H1 (cell line): ENCODE data around the gene NCAM1. TPM values are rescaled to one million over a fixed set of nuclear protein-coding genes. Genes with fewer than 3 reads are reported as not detected.
A peak's percentile ranks its signal among the peaks of the same experiment; 100 is the strongest.

Experiments
- CTCF ChIA-PET: fragments of 300-600 bp; sonication (Branson Sonifier 250); formaldehyde crosslinking; loops from one replicate; lab custom pipeline; 2021; ENCODE audit not compliant: partially characterized antibody; lab: Charles Lee
- POLR2A ChIA-PET: fragments of 300-600 bp; sonication (Branson Sonifier 250); formaldehyde crosslinking; loops from one replicate; lab custom pipeline; 2021; ENCODE audit warnings: inconsistent platforms; ENCODE audit not compliant: partially characterized antibody; lab: Charles Lee
- DNase-seq, 2 experiments: peaks; one replicate each; pipeline versions ENCODE4 v3.0.0 to v3.0.0-alpha.2; 2010 to 2022; ENCODE audit warnings: low spot score in 2 of 2, low read depth in 1 of 2, mixed read lengths in 1 of 2
- FAIRE-seq: peaks from 2 replicates; lab custom pipeline; 2011; peaks lifted over from hg19 to GRCh38; lab: Jason Lieb, UNC
- H2AFZ ChIP-seq: 2 replicates; pipeline ENCODE4 v1.8.1; 2012; ENCODE audit warnings: low read length, inconsistent platforms
- H2AK5ac ChIP-seq: 2 replicates; pipeline ENCODE4 v1.6.1; 2013; ENCODE audit warnings: low read depth, low read length
- H2BK120ac ChIP-seq: replicated peaks from 2 replicates; pipeline ENCODE3; 2013; ENCODE audit warnings: low read depth, low read length, inconsistent platforms
- H2BK12ac ChIP-seq: 2 replicates; pipeline ENCODE4 v1.6.1; 2013; ENCODE audit warnings: low read depth, low read length
- H2BK15ac ChIP-seq: 2 replicates; pipeline ENCODE4 v1.6.1; 2013; ENCODE audit warnings: low read length
- H2BK20ac ChIP-seq: 2 replicates; pipeline ENCODE4 v1.6.1; 2013; ENCODE audit warnings: low read length
- H2BK5ac ChIP-seq: 2 replicates; pipeline ENCODE4 v1.6.1; 2013; ENCODE audit warnings: low read depth, low read length
- H3K14ac ChIP-seq: 2 replicates; pipeline ENCODE4 v1.6.1; 2013; ENCODE audit warnings: inconsistent platforms; ENCODE audit not compliant: insufficient read length
- H3K18ac ChIP-seq: 2 replicates; pipeline ENCODE4 v1.6.1; 2013; ENCODE audit warnings: low read length; ENCODE audit errors: extremely low read depth
- H3K23ac ChIP-seq: 2 replicates; pipeline ENCODE4 v1.6.1; 2013; ENCODE audit warnings: inconsistent platforms; ENCODE audit not compliant: insufficient read length
- H3K23me2 ChIP-seq: 2 replicates; pipeline ENCODE4 v1.6.1; 2013; ENCODE audit warnings: low read depth, low read length
- H3K27ac ChIP-seq: 2 replicates; pipeline ENCODE4 v1.6.1; 2011; ENCODE audit warnings: low read depth, low read length, inconsistent platforms
- H3K27me3 ChIP-seq, 4 experiments: replicated peaks in 1 of 4; 1 replicate in 1 of 4; 2 replicates in 3 of 4; pipeline versions ENCODE4 v1.6.1 to v1.8.1; 2011 to 2013; ENCODE audit warnings: low read length in 3 of 4, mild to moderate bottlenecking in 3 of 4, inconsistent platforms in 2 of 4, mixed read lengths in 2 of 4, moderate library complexity in 1 of 4; ENCODE audit not compliant: control insufficient read depth in 3 of 4, insufficient read depth in 3 of 4; ENCODE audit errors: extremely low read depth in 1 of 4
- H3K36me3 ChIP-seq, 4 experiments: 2 replicates each; pipeline versions ENCODE4 v1.6.1 to v1.8.1; 2011 to 2013; ENCODE audit warnings: mild to moderate bottlenecking in 4 of 4, low read length in 3 of 4, moderate library complexity in 2 of 4, control low read depth in 1 of 4, inconsistent platforms in 1 of 4; ENCODE audit not compliant: insufficient read depth in 4 of 4, control insufficient read depth in 2 of 4
- H3K4ac ChIP-seq: replicated peaks from 2 replicates; pipeline ENCODE3; 2013; ENCODE audit warnings: low read length, low read depth, mixed read lengths, inconsistent platforms; ENCODE audit not compliant: insufficient read length
- H3K4me1 ChIP-seq, 4 experiments: replicated peaks in 1 of 4; 1 replicate in 1 of 4; 2 replicates in 3 of 4; pipeline versions ENCODE4 v1.6.1 to v1.8.1; 2011 to 2013; ENCODE audit warnings: low read length in 3 of 4, inconsistent platforms in 2 of 4, mixed read lengths in 1 of 4; ENCODE audit not compliant: insufficient read depth in 4 of 4, control insufficient read depth in 3 of 4
- H3K4me2 ChIP-seq, 2 experiments: 2 replicates each; pipeline versions ENCODE4 v1.6.1 to v1.8.1; 2011 to 2013; ENCODE audit warnings: low read depth in 2 of 2, low read length in 2 of 2, control low read depth in 1 of 2, inconsistent platforms in 1 of 2, mild to moderate bottlenecking in 1 of 2; ENCODE audit not compliant: insufficient read depth in 1 of 2
- H3K4me3 ChIP-seq, 4 experiments: fragments of 200-600, 300-600 bp in 1 of 4; sonication (generic), shearing (Covaris generic), sonication (Bioruptor Twin) in 1 of 4; 2 replicates each; pipeline versions ENCODE4 v1.5.1 to v1.8.1; 2011 to 2016; ENCODE audit warnings: low read length in 4 of 4, low read depth in 3 of 4, control low read depth in 2 of 4, inconsistent platforms in 2 of 4, mild to moderate bottlenecking in 2 of 4, mixed read lengths in 1 of 4, moderate library complexity in 1 of 4; ENCODE audit not compliant: insufficient read depth in 2 of 4; ENCODE audit errors: extremely low read depth in 1 of 4
- H3K56ac ChIP-seq: replicated peaks from 2 replicates; pipeline ENCODE3; 2013; ENCODE audit warnings: low read depth, mild to moderate bottlenecking, mixed read lengths, low read length, inconsistent platforms; ENCODE audit not compliant: insufficient read length
- H3K79me1 ChIP-seq: 2 replicates; pipeline ENCODE4 v1.6.1; 2013; ENCODE audit warnings: low read depth, low read length, control low read depth
- H3K79me2 ChIP-seq, 2 experiments: 2 replicates each; pipeline versions ENCODE4 v1.6.1 to v1.8.1; 2012 to 2013; ENCODE audit warnings: low read length in 2 of 2, mild to moderate bottlenecking in 2 of 2, inconsistent platforms in 1 of 2; ENCODE audit not compliant: insufficient read depth in 2 of 2, control insufficient read depth in 1 of 2
- H3K9ac ChIP-seq, 4 experiments: replicated peaks in 1 of 4; 1 replicate in 1 of 4; 2 replicates in 3 of 4; pipeline versions ENCODE4 v1.6.1 to v1.8.1; 2011 to 2013; ENCODE audit warnings: low read depth in 3 of 4, low read length in 3 of 4, control low read depth in 2 of 4, mild to moderate bottlenecking in 2 of 4, moderate library complexity in 2 of 4, inconsistent platforms in 1 of 4; ENCODE audit errors: extremely low read depth in 1 of 4
- H3K9me3 ChIP-seq, 2 experiments: 2 replicates each; pipeline versions ENCODE4 v1.6.1 to v1.8.1; 2012 to 2013; ENCODE audit warnings: mild to moderate bottlenecking in 2 of 2, moderate library complexity in 2 of 2, control low read depth in 1 of 2, inconsistent platforms in 1 of 2, low read depth in 1 of 2, low read length in 1 of 2, mixed read lengths in 1 of 2; ENCODE audit not compliant: insufficient read depth in 2 of 2
- H4K20me1 ChIP-seq, 2 experiments: replicated peaks in 1 of 2; 2 replicates each; pipeline versions ENCODE3 to v1.8.1; 2011 to 2013; ENCODE audit warnings: inconsistent platforms in 2 of 2, low read length in 2 of 2, mild to moderate bottlenecking in 1 of 2; ENCODE audit not compliant: insufficient read depth in 2 of 2, control insufficient read depth in 1 of 2
- H4K5ac ChIP-seq: 2 replicates; pipeline ENCODE4 v1.6.1; 2013; ENCODE audit warnings: low read length, low read depth, mixed read lengths, inconsistent platforms; ENCODE audit not compliant: insufficient read length
- H4K8ac ChIP-seq: 2 replicates; pipeline ENCODE4 v1.8.0; 2013; ENCODE audit warnings: mild to moderate bottlenecking, moderate library complexity, low read length, inconsistent platforms; ENCODE audit not compliant: insufficient read depth; ENCODE audit errors: extremely low read depth
- H4K91ac ChIP-seq: replicated peaks from 2 replicates; pipeline ENCODE3; 2013; ENCODE audit warnings: low read length, mixed read lengths, inconsistent platforms; ENCODE audit not compliant: insufficient read length
- EGR1 ChIP-seq: IDR thresholded peaks from 2 replicates; pipeline ENCODE4 v1.6.1; 2011; ENCODE audit warnings: low read depth, low read length, borderline replicate concordance
- KDM4A ChIP-seq: IDR thresholded peaks from one replicate; pipeline ENCODE4 v1.7.1; 2012; ENCODE audit warnings: low read depth, mild to moderate bottlenecking, moderate library complexity, low read length, inconsistent platforms; ENCODE audit not compliant: severe bottlenecking
- RAD21 ChIP-seq, 2 experiments: IDR thresholded peaks in 1 of 2; conservative IDR thresholded peaks in 1 of 2; 2 replicates each; pipeline ENCODE4 v1.6.1; 2011; ENCODE audit warnings: low read depth in 2 of 2, low read length in 2 of 2, improper control_type of control experiment in 1 of 2, inconsistent platforms in 1 of 2, mild to moderate bottlenecking in 1 of 2, moderate library complexity in 1 of 2
- WGBS, 2 experiments: shearing (Covaris generic) in 1 of 2; methylation state at CpG; one replicate each; pipeline versions ENCODE4 v1.1.6 to v1.1.7; 2013 to 2015; ENCODE audit warnings: low lambda C conversion rate in 2 of 2, mixed read lengths in 2 of 2, inconsistent platforms in 1 of 2, low coverage in 1 of 2, missing lambda C conversion rate in 1 of 2; ENCODE audit not compliant: insufficient replicate concordance in 2 of 2, insufficient coverage in 1 of 2, insufficient read length in 1 of 2; ENCODE audit errors: extremely low coverage in 1 of 2, missing lambda C conversion rate in 1 of 2; 5-methylcytosine and 5-hydroxymethylcytosine counted together
- polyA plus RNA-seq, 7 experiments: library from polyadenylated mRNA; depleted of rRNA in 3 of 7; stranded (reverse) in 5 of 7; unstranded in 2 of 7; fragments of >200 nt in 5 of 7; fragments of 200-250 nt in 2 of 7; gene quantifications; 1 replicate in 5 of 7; 2 replicates in 1 of 7; 4 replicates in 1 of 7; pipeline versions ENCODE4 v1.2.1 to v1.2.3, GENCODE V29; 2011 to 2013; ENCODE audit warnings: missing spikeins in 2 of 7, mixed read lengths in 2 of 7
- total RNA-seq: library from RNA; stranded (reverse); fragmentation: NEBNext Ultra II Directional; extraction: Animal tissue kit (Norgen Biotek cat#: 25700); gene quantifications from 2 replicates; pipeline ENCODE4 v1.2.1, GENCODE V29; 2021

NCAM1 gene
- total and polyA plus RNA-seq, 2 of the 8 experiments (the other 6 are each of a cell fraction or from before 2014, with no cell fraction given), result 3.1 to 4.3 TPM

DNA sequence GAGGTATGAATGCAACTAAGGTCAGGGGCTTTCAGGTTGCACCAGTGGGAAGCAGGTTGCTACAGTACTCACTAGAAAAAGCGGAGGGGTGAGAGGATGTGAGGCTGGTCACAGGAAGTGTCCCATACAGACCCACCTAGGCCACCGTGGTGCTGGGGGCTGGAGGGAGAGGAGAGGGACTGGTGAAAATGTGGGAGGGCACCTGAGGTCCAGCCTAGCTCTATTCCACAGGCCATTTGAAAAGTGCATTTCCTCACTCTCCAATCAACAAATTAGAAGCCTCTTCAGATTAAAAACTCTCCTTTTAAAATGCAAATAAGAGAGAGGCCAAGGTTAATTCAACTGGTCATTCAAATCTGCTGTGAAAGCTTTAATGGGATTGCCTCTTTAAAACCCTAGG, 38.6 kb upstream of the NCAM1 start:
- FAIRE-seq, result no peak
- Histone ChIP-seq H4K20me1 (no peaks in the 10 kb centered on the region), H2BK120ac (no peak overlapping the region), H4K8ac (no peak overlapping the region), H3K36me3 (no peaks in the 10 kb centered on the region), H4K91ac (no peak overlapping the region), H2BK5ac (no peak overlapping the region), H4K5ac (no peak overlapping the region), H3K79me2 (no peaks in the 10 kb centered on the region), H3K4me3 (peak overlapping the region in 1 of 4 experiments; percentile 21; a peak in 1 of 8 replicates), H3K9ac (no peak overlapping the region), H3K79me1 (no peaks in the 10 kb centered on the region), H3K4me2 (peak overlapping the region; percentile 49 to 60; a peak in 3 of 4 replicates), H3K23ac (no peak overlapping the region), H3K27me3 (peaks cover 0 to 3% (median 0%) of the 10 kb centered on the region in 4 experiments; a peak in 3 of 7 replicates), H3K14ac (no peak overlapping the region), H2AFZ (0 out of 2 replicates have a peak overlapping the region, but pooled peaks have one; percentile 52), H3K18ac (no peak overlapping the region; the same call in 1 of the 2 replicates), H3K23me2 (no peaks in the 10 kb centered on the region), H2BK12ac (no peak overlapping the region), H2BK15ac (no peak overlapping the region), H3K56ac (no peak overlapping the region), H2BK20ac (no peak overlapping the region), H3K27ac (no peak overlapping the region), H3K9me3 (peaks cover 4 to 10% of the 10 kb centered on the region in 2 experiments; a peak in 1 of 4 replicates), H3K4ac (no peak overlapping the region), H2AK5ac (no peak overlapping the region), H3K4me1 (peaks cover 0 to 12% (median 7%) of the 10 kb centered on the region in 4 experiments; a peak in 4 of 7 replicates)
- CTCF ChIA-PET, result no interaction called here
- no peak for TF ChIP-seq EGR1
- 0 out of 4 replicates have a peak, but pooled peaks of 1 of the 2 experiments have one; percentile 5 for TF ChIP-seq RAD21 (IDR thresholded peaks at IDR 0.05 in 1 of 2, conservative IDR thresholded peaks at IDR 0.05 in 1 of 2; ENCODE audit: low read depth in 2 of 2, low read length in 2 of 2)
- no peak for TF ChIP-seq KDM4A
- POLR2A ChIA-PET, result interaction anchor here (0.7 to 0.9 kb wide), 2 partner anchors 15 to 51 kb away, joined by 3 to 4 read pairs; no protein-coding TSS in a partner anchor
- WGBS, 2 experiments, result 9% methylated on average over 2 of the region's 2 CpGs; no CpG with 5 or more reads in 1 of the 2 experiments
- peak in 1 of 2 experiments; percentile 51 for DNase-seq
